HEK293 (cell line): ENCODE data around the gene MACROH2A2.

Experiments used
- BCL11B ChIP-seq: fragments of 450-650 bp; formaldehyde crosslinking; IDR thresholded peaks from 2 replicates; pipeline ENCODE4 v1.5.1; 2016; ENCODE audit warnings: low read depth, missing biosample characterization, missing genetic modification characterization
- ELK4 ChIP-seq: IDR thresholded peaks from 2 replicates; pipeline ENCODE4 v1.6.1; 2011; ENCODE audit warnings: mild to moderate bottlenecking, low read depth, low read length, borderline replicate concordance
- KLF16 ChIP-seq: fragments of 450-650 bp; formaldehyde crosslinking; IDR thresholded peaks from 2 replicates; pipeline ENCODE4 v1.5.1; 2017; ENCODE audit warnings: missing biosample characterization, missing genetic modification characterization
- KLF9 ChIP-seq: fragments of 450-650 bp; formaldehyde crosslinking; IDR thresholded peaks from 2 replicates; pipeline ENCODE4 v1.5.1; 2016; ENCODE audit warnings: missing biosample characterization, missing genetic modification characterization, low read depth
- PRDM6 ChIP-seq: fragments of 450-650 bp; formaldehyde crosslinking; IDR thresholded peaks from 2 replicates; pipeline ENCODE4 v1.5.1; 2017; ENCODE audit warnings: missing biosample characterization, missing genetic modification characterization
- REPIN1 ChIP-seq: fragments of 450-650 bp; formaldehyde crosslinking; IDR thresholded peaks from 2 replicates; pipeline ENCODE4 v1.5.1; 2017; ENCODE audit warnings: missing biosample characterization, missing genetic modification characterization, low read depth
- REST ChIP-seq: fragments of 450-650 bp; formaldehyde crosslinking; IDR thresholded peaks from 2 replicates; pipeline ENCODE4 v1.5.1; 2016; ENCODE audit warnings: missing biosample characterization, missing genetic modification characterization
- SP2 ChIP-seq: fragments of 450-650 bp; formaldehyde crosslinking; IDR thresholded peaks from 2 replicates; pipeline ENCODE4 v1.5.1; 2016; ENCODE audit warnings: missing biosample characterization, missing genetic modification characterization
- ZBTB20 ChIP-seq: fragments of 450-650 bp; formaldehyde crosslinking; IDR thresholded peaks from 2 replicates; pipeline ENCODE4 v1.5.1; 2016; ENCODE audit warnings: missing biosample characterization, missing genetic modification characterization
- ZBTB21 ChIP-seq: fragments of 450-650 bp; formaldehyde crosslinking; IDR thresholded peaks from 2 replicates; pipeline ENCODE4 v1.5.1; 2017; ENCODE audit warnings: missing biosample characterization, missing genetic modification characterization
- ZEB2 ChIP-seq: fragments of 450-650 bp; formaldehyde crosslinking; IDR thresholded peaks from 2 replicates; pipeline ENCODE4 v1.5.1; 2016; ENCODE audit warnings: missing biosample characterization, missing genetic modification characterization
- ZNF175 ChIP-seq: fragments of 450-650 bp; formaldehyde crosslinking; IDR thresholded peaks from 2 replicates; pipeline ENCODE4 v1.5.1; 2016; ENCODE audit warnings: missing biosample characterization, missing genetic modification characterization
- ZNF19 ChIP-seq: fragments of 450-650 bp; formaldehyde crosslinking; IDR thresholded peaks from 2 replicates; pipeline ENCODE4; 2016; ENCODE audit warnings: missing biosample characterization, missing genetic modification characterization, low read depth
- ZNF202 ChIP-seq: fragments of 450-650 bp; formaldehyde crosslinking; IDR thresholded peaks from 2 replicates; pipeline ENCODE4 v1.5.1; 2016; ENCODE audit warnings: missing biosample characterization, missing genetic modification characterization, borderline replicate concordance
- ZNF239 ChIP-seq: fragments of 450-650 bp; formaldehyde crosslinking; IDR thresholded peaks from 2 replicates; pipeline ENCODE4 v1.5.1; 2016; ENCODE audit warnings: missing biosample characterization, missing genetic modification characterization
- ZNF26 ChIP-seq: fragments of 450-650 bp; formaldehyde crosslinking; IDR thresholded peaks from 2 replicates; pipeline ENCODE4 v1.5.1; 2016; ENCODE audit warnings: missing biosample characterization, missing genetic modification characterization
- ZNF280C ChIP-seq: fragments of 450-650 bp; formaldehyde crosslinking; IDR thresholded peaks from 2 replicates; pipeline ENCODE4 v1.5.1; 2016; ENCODE audit warnings: missing biosample characterization, missing genetic modification characterization
- ZNF391 ChIP-seq: fragments of 450-650 bp; formaldehyde crosslinking; IDR thresholded peaks from 2 replicates; pipeline ENCODE4 v1.5.1; 2016; ENCODE audit warnings: low read depth, missing biosample characterization, missing genetic modification characterization, borderline replicate concordance
- ZNF426 ChIP-seq: fragments of 450-650 bp; formaldehyde crosslinking; IDR thresholded peaks from 2 replicates; pipeline ENCODE4 v1.5.1; 2017; ENCODE audit warnings: missing biosample characterization, missing genetic modification characterization, mild to moderate bottlenecking, inconsistent platforms, moderate library complexity
- ZNF473 ChIP-seq: fragments of 450-650 bp; formaldehyde crosslinking; IDR thresholded peaks from 2 replicates; pipeline ENCODE4 v1.5.1; 2017; ENCODE audit warnings: missing biosample characterization, missing genetic modification characterization
- ZNF629 ChIP-seq: fragments of 450-650 bp; formaldehyde crosslinking; IDR thresholded peaks from 2 replicates; pipeline ENCODE4 v1.5.1; 2017; ENCODE audit warnings: missing biosample characterization, missing genetic modification characterization
- ZNF639 ChIP-seq: fragments of 450-650 bp; formaldehyde crosslinking; IDR thresholded peaks from 2 replicates; pipeline ENCODE4 v1.5.1; 2016; ENCODE audit warnings: missing biosample characterization, missing genetic modification characterization
- ZNF658 ChIP-seq: fragments of 450-650 bp; formaldehyde crosslinking; IDR thresholded peaks from 2 replicates; pipeline ENCODE4; 2016; ENCODE audit warnings: missing biosample characterization, missing genetic modification characterization
- ZNF768 ChIP-seq: fragments of 450-650 bp; formaldehyde crosslinking; IDR thresholded peaks from 2 replicates; pipeline ENCODE4 v1.5.1; 2018; ENCODE audit warnings: missing biosample characterization, mild to moderate bottlenecking, missing genetic modification characterization
- ZSCAN4 ChIP-seq: fragments of 450-650 bp; formaldehyde crosslinking; IDR thresholded peaks from 2 replicates; pipeline ENCODE4 v1.5.1; 2017; ENCODE audit warnings: missing biosample characterization, missing genetic modification characterization
- ZXDB ChIP-seq: fragments of 450-650 bp; formaldehyde crosslinking; IDR thresholded peaks from 2 replicates; pipeline ENCODE4 v1.5.1; 2016; ENCODE audit warnings: missing biosample characterization, missing genetic modification characterization

Gene MACROH2A2

GRCh38 chr10:70052462-70053217 is at the start of gene MACROH2A2 (continued):
- no peak for TF ChIP-seq ZNF175
- TF ChIP-seq KLF16 (tag by site-specific recombination): no peak
- no peak for TF ChIP-seq BCL11B (tag by site-specific recombination)
- no peak for TF ChIP-seq ZNF639 (tag by site-specific recombination)
- no peak for TF ChIP-seq ZNF280C (tag by site-specific recombination)
- no peak for TF ChIP-seq ZNF473 (tag by site-specific recombination)
- no peak for TF ChIP-seq ZNF239 (tag by site-specific recombination)
- TF ChIP-seq ZXDB: peak; percentile 74
- peak; percentile 88 for TF ChIP-seq ZBTB20 (tag by site-specific recombination)
- TF ChIP-seq REPIN1 (tag by site-specific recombination): no peak
- TF ChIP-seq ZNF426 (tag by site-specific recombination): no peak
- no peak for TF ChIP-seq ZNF391
- no peak for TF ChIP-seq ZBTB21 (tag by site-specific recombination)
- TF ChIP-seq PRDM6 (tag by site-specific recombination): no peak
- TF ChIP-seq ZNF26 (tag by site-specific recombination): no peak
- TF ChIP-seq REST (tag by site-specific recombination): no peak
- no peak for TF ChIP-seq KLF9 (tag by site-specific recombination)
- no peak for TF ChIP-seq ZSCAN4 (tag by site-specific recombination)
- TF ChIP-seq ZNF629 (tag by site-specific recombination): no peak
- no peak for TF ChIP-seq ZNF768 (tag by site-specific recombination)
- TF ChIP-seq ZNF19 (tag by site-specific recombination): no peak
- TF ChIP-seq ELK4: no peak
- no peak for TF ChIP-seq ZNF202
- TF ChIP-seq ZNF658 (tag by site-specific recombination): no peak
- peak; percentile 72 for TF ChIP-seq ZEB2 (tag by site-specific recombination)
- TF ChIP-seq SP2 (tag by site-specific recombination): peak; percentile 37
